ENCODE results near the gene SLC2A13.
"Not testable (repeated sequence)": the region's sequence is repeated elsewhere in the genome, so short reads cannot be mapped to it uniquely, and the experiment has no call there.

DNA sequence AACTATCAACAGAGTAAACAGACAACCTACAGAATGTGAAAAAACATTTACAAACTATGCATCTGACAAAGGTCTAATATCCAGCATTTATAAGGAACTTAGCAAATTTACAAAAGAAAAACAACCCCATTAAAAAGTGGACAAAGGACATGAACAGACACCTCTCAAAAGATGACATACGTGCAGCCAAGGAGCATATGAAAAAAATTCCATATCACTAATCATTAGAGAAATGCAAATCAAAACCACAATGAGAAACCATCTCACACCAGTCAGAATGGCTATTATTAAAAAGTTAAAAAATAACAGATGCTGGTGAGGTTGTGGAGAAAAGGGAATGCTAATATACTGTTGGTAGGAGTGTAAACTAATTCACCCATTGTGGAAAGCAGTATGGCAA lies 257.7 kb downstream of the SLC2A13 start:
- TF ChIP-seq, protein P1, sequence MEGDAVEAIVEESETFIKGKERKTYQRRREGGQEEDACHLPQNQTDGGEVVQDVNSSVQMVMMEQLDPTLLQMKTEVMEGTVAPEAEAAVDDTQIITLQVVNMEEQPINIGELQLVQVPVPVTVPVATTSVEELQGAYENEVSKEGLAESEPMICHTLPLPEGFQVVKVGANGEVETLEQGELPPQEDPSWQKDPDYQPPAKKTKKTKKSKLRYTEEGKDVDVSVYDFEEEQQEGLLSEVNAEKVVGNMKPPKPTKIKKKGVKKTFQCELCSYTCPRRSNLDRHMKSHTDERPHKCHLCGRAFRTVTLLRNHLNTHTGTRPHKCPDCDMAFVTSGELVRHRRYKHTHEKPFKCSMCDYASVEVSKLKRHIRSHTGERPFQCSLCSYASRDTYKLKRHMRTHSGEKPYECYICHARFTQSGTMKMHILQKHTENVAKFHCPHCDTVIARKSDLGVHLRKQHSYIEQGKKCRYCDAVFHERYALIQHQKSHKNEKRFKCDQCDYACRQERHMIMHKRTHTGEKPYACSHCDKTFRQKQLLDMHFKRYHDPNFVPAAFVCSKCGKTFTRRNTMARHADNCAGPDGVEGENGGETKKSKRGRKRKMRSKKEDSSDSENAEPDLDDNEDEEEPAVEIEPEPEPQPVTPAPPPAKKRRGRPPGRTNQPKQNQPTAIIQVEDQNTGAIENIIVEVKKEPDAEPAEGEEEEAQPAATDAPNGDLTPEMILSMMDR (conservative IDR thresholded peaks at IDR 0.05) = not testable (repeated sequence)
- not testable (repeated sequence) for TF ChIP-seq EZH2 (IDR thresholded peaks at IDR 0.05; ENCODE audit: low read depth)
